T-helper 17 cell (primary cell): ENCODE measurements around the gene PLCH1. TPM values are rescaled to one million over a fixed set of nuclear protein-coding genes. Genes with fewer than 3 reads are reported as not detected.
"Not testable (repeated sequence)": the region's sequence is repeated elsewhere in the genome, so short reads cannot be mapped to it uniquely, and the experiment has no call there.

Source experiments
- ATAC-seq: fragments of 150-1000 bp; cut with Tn5 transposase; 2 replicates; pipeline ENCODE4 v1.10.0; 2021; ENCODE audit warnings: mild to moderate bottlenecking, moderate library complexity
- DNase-seq, 3 donors: peaks; one replicate each; pipeline versions ENCODE4 v3.0.0 to v3.0.0-alpha.2; 2020 to 2021
- H3K9me3 ChIP-seq: one replicate; pipeline ENCODE4 v1.7.0; 2013; ENCODE audit warnings: low read length, mild to moderate bottlenecking; ENCODE audit not compliant: control insufficient read depth, poor library complexity, severe bottlenecking
- H3K27ac Mint-ChIP-seq: one replicate; pipeline ENCODE4 v1.8.0; 2022; ENCODE audit warnings: mild to moderate bottlenecking, moderate library complexity, mixed read lengths
- H3K27me3 Mint-ChIP-seq: one replicate; pipeline ENCODE4 v1.8.0; 2022; ENCODE audit warnings: mixed read lengths
- H3K36me3 Mint-ChIP-seq: one replicate; pipeline ENCODE4 v1.8.0; 2022; ENCODE audit warnings: low read depth, mixed read lengths
- H3K4me1 Mint-ChIP-seq: one replicate; pipeline ENCODE4 v1.8.0; 2022; ENCODE audit warnings: mild to moderate bottlenecking, mixed read lengths
- H3K4me3 Mint-ChIP-seq: one replicate; pipeline ENCODE4 v1.8.0; 2022; ENCODE audit warnings: mild to moderate bottlenecking, moderate library complexity, mixed read lengths
- total RNA-seq, 4 donors: library from RNA in 2 of 4; stranded (reverse) in 2 of 4; gene quantifications; one replicate each; pipeline ENCODE4 v1.2.3 and lab custom pipeline; 2022 to 2026

PLCH1 gene
- total RNA-seq, 2 donors from 2014 or later: 0.15 to 0.83 TPM

DNA sequence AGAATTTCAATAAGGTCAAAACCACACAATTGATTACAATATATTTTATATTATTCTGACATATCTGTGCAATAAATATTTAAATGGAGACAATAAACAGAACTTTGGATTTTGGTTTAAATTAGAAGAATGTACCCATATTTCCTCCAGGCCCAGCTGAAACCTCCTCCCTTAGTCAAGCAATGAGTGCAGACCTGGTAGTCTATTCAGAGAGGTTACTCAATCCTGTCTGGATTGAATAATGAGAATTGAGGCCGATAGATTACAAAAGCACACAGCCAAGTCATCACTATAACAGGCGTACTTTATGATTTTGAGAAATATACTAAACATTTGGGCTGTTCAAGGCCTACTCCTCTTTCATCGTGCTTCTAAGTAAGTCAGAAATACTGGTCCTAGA, 336.9 kb downstream of the PLCH1 start:
- H3K4me1 Mint-ChIP-seq: no peaks in the 10 kb centered on the region
- H3K27ac Mint-ChIP-seq: no peak overlapping the region
- no peak for DNase-seq
- peaks cover 12% of the 10 kb centered on the region for H3K27me3 Mint-ChIP-seq
- H3K4me3 Mint-ChIP-seq: no peak overlapping the region
- no peak for ATAC-seq
- no peaks in the 10 kb centered on the region for H3K36me3 Mint-ChIP-seq
- H3K9me3 ChIP-seq: no peaks in the 10 kb centered on the region

DNA sequence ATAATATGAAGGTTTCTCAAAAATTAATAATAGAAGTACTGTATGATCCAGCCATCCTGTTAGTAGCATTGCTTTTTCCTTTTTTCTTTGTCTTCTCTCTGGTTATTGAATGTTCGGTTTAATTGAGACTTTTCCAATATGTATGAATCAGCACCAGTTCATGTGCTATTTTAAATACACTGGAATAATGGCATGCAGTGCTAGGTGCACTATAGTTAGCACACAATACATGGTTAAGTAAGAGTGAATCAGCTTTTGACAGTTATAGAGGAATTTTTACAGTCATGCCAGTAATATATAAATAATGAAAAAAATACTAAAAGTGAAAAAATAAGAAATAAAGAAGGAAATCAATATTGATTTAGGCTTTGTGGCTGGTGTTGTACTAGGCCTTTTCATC, 337.5 kb downstream of the PLCH1 start:
- Mint-ChIP-seq H3K4me3 (no peak overlapping the region), H3K36me3 (no peaks in the 10 kb centered on the region)
- ATAC-seq: no peak

DNA sequence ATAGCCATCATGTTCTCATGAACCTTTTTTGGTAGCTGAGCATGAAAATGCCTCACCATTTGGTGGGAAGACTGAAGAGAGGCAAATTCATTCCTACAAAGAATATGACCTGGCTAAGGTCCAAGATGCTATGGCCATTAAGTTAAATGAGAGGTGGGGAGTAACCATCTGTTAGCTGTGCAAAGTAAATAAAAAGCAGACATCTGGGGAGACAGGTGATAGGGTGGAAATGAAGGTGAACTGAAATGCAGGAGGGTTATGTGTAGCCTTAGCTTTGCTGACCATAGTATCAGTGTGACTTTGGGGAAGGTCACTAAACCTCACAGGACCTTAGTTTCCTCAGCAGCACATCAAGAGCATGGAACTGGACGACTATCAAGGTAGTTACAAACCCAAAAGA, 340.4 kb downstream of the PLCH1 start:
- Mint-ChIP-seq H3K27ac (no peak overlapping the region), H3K27me3 (no peaks in the 10 kb centered on the region), H3K36me3 (no peaks in the 10 kb centered on the region), H3K4me1 (no peaks in the 10 kb centered on the region), H3K4me3 (no peak overlapping the region)
- H3K9me3 ChIP-seq: no peaks in the 10 kb centered on the region
- DNase-seq (no peak), ATAC-seq (no peak)

More for the DNA sequence above, 337.5 kb downstream of the PLCH1 start:
- no peak overlapping the region for H3K27ac Mint-ChIP-seq
- no peak for DNase-seq
- peaks cover 12% of the 10 kb centered on the region for H3K27me3 Mint-ChIP-seq
- H3K9me3 ChIP-seq: no peaks in the 10 kb centered on the region
- no peaks in the 10 kb centered on the region for H3K4me1 Mint-ChIP-seq

DNA sequence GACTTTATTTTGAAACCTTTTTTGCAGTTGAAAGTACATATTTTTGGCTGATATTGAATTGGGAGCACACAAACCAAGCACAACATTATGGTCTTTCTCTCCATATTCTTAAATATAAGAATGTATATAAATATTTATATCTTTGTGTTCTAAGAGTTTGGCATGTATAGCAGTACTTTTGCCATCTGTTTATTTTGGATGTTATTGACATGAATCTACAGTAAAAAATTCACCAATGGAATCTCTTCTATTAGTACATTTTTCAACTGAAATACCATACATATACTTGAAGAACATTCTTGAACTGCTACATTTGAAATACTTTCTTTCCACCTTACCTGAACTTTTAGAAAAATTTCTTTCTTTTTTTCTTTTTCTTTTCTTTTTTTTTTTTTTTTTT, 342.2 kb downstream of the PLCH1 start:
- H3K4me1 Mint-ChIP-seq: no peaks in the 10 kb centered on the region
- DNase-seq (no peak), ATAC-seq (no peak)
- no peaks in the 10 kb centered on the region for H3K27me3 Mint-ChIP-seq
- no peaks in the 10 kb centered on the region for H3K9me3 ChIP-seq
- H3K36me3 Mint-ChIP-seq: no peaks in the 10 kb centered on the region
- H3K27ac Mint-ChIP-seq: no peak overlapping the region
- H3K4me3 Mint-ChIP-seq: no peak overlapping the region

DNA sequence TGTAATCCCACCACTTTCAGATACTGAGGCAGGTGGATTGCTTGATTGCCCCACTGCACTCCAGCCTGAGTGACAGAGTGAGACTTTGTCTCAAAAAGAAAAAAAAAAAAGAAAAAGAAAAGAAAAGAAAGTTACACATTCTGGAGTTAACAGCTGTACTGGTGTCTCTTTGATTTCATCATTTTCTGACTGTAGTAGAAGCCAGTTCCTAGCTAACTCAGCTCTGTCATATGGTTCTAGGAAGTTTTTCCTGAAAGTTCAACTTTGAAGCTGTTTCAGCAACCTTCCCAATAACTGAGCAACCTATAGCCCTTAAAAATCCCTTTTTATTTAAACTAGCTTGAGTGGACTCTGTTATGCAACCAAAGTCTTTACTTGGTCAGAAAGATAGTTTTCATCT, 346.8 kb downstream of the PLCH1 start:
- no peak overlapping the region for H3K27ac Mint-ChIP-seq
- H3K27me3 Mint-ChIP-seq: no peaks in the 10 kb centered on the region
- DNase-seq: no peak
- H3K9me3 ChIP-seq: no peaks in the 10 kb centered on the region
- H3K4me3 Mint-ChIP-seq: no peak overlapping the region
- H3K4me1 Mint-ChIP-seq: no peaks in the 10 kb centered on the region
- H3K36me3 Mint-ChIP-seq: no peaks in the 10 kb centered on the region
- ATAC-seq: no peak

DNA sequence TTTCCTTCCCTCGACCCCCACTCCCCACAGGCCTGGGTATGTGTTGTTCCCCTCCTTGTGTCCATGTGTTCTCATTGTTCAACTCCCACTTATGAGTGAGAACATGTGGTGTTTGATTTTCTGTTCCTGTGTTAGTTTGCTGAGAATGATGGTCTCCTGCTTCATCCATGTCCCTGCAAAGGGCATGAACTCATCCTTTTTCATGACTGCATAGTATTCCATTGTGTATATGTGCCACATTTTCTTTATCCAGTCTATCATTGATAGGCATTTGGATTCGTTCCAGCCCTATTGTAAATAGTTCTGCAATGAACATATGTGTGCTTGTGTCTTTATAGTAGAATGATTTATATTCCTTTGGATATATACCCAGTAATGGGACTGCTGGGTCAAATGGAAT, 350.0 kb downstream of the PLCH1 start:
- H3K9me3 ChIP-seq, H3K4me3 Mint-ChIP-seq, H3K36me3 Mint-ChIP-seq, H3K4me1 Mint-ChIP-seq, H3K27ac Mint-ChIP-seq, ATAC-seq, DNase-seq, H3K27me3 Mint-ChIP-seq: not testable (repeated sequence)

DNA sequence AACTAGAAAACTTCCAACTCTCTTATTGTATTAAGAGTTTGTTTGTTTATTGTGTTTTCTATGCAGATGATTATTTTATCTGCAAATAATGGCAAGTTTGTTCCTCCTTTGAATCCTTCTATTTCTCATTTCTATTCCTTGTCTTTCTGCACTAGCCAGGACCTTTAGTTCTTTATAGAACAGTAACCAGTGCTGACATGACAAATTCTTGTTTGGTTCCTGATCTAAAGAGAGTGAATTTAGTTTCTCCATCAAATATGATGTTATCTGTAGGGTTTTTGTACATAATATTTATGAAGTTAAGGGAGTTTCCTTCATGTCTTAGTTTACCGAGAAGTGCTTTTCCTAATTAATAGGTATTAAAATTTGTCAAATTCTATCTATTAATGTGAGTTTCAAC, 350.6 kb downstream of the PLCH1 start:
- H3K4me1 Mint-ChIP-seq: no peaks in the 10 kb centered on the region
- no peak overlapping the region for H3K27ac Mint-ChIP-seq
- H3K9me3 ChIP-seq: no peaks in the 10 kb centered on the region
- ATAC-seq: no peak
- no peak for DNase-seq
- H3K4me3 Mint-ChIP-seq: no peak overlapping the region
- no peaks in the 10 kb centered on the region for H3K27me3 Mint-ChIP-seq
- H3K36me3 Mint-ChIP-seq: no peaks in the 10 kb centered on the region

DNA sequence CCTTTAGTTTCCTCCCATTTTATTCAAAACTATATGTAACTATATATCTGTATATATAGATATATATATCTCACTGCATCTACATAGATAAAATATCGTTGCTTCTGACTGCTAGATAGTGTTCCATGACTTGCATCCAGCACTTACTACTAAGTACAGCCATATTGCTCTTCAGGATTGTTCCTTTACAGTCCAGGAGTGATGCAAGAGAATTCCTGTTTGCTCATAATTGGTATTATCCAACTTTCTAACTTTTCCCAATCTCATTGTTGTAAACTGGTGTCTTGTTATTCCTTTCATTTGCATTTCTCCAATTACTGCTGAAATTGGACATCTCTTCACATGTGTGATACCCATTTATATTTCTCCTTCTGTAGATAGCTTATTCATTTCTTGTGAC, 351.6 kb downstream of the PLCH1 start:
- no peak overlapping the region for H3K4me3 Mint-ChIP-seq
- peaks cover 4% of the 10 kb centered on the region for H3K27me3 Mint-ChIP-seq
- no peaks in the 10 kb centered on the region for H3K4me1 Mint-ChIP-seq

DNA sequence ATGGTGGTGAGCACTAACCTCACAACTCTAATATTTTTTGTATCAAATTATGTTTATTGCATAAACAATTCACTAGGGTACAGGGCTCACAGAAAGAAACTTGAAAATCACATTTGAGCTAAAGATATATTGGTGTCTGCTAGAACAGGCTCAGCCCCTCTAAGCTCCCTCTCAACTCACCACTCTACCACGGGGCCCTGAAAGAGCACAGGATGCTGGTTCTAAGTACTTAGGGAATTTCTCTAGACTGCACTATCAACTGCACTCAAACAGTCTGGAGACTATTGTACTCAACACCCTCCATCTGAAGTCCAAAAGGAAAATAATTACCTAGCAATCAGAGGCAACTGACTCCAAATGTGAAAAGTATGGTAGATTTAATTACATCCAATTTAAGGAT, 352.7 kb downstream of the PLCH1 start:
- H3K27me3 Mint-ChIP-seq: peaks cover 7% of the 10 kb centered on the region
- H3K27ac Mint-ChIP-seq: no peak overlapping the region
- ATAC-seq: no peak
- H3K4me3 Mint-ChIP-seq: no peak overlapping the region
- DNase-seq: no peak
- H3K4me1 Mint-ChIP-seq: no peaks in the 10 kb centered on the region
- no peaks in the 10 kb centered on the region for H3K36me3 Mint-ChIP-seq
- H3K9me3 ChIP-seq: no peaks in the 10 kb centered on the region

More for the DNA sequence above, 351.6 kb downstream of the PLCH1 start:
- no peaks in the 10 kb centered on the region for H3K9me3 ChIP-seq
- Mint-ChIP-seq H3K27ac (no peak overlapping the region), H3K36me3 (no peaks in the 10 kb centered on the region)
- no peak for ATAC-seq
- DNase-seq: no peak

DNA sequence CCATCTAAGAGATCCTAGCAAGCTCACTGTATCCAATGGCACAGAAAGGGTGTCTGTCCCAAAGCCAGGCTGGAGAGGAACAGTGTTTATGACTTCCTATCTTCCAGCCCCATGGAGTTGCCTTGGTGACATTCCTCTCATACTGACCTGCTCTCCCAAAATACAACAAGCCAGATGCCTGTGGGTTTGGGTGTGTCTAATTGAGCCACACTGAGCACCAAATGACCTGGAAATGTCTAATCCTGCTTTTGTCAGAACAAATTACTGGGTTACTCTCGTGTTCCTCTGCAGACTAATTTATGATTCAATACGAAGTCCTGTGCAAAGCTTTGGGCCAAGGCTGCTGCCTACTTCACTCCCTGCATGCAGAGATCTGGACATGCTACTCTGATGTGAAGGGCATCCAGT, 353.3 kb downstream of the PLCH1 start:
- no peaks in the 10 kb centered on the region for H3K9me3 ChIP-seq
- Mint-ChIP-seq H3K27ac (no peak overlapping the region), H3K27me3 (peaks cover 11% of the 10 kb centered on the region), H3K36me3 (no peaks in the 10 kb centered on the region), H3K4me1 (no peaks in the 10 kb centered on the region), H3K4me3 (no peak overlapping the region)
- ATAC-seq (no peak), DNase-seq (no peak)

DNA sequence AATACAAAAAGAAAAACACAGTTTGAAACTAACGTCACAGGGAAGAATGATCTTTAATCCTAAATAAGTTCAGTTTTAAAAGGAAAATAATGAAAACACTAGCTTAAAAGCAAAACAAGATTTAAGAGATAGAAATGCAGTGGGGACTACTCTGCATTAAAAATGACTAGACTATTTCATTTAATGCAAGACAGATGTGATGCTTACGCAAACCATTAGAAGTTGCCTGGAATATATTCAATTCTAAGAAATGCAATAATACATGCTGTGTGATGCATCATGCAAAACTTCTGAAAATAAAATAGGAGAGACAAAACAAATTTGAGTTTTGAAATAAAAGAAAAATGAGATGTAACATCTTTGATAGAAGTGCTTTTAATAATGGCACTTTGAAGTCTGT, 353.8 kb downstream of the PLCH1 start:
- no peaks in the 10 kb centered on the region for H3K9me3 ChIP-seq
- Mint-ChIP-seq H3K36me3 (no peaks in the 10 kb centered on the region), H3K27ac (no peak overlapping the region), H3K27me3 (peaks cover 16% of the 10 kb centered on the region), H3K4me3 (no peak overlapping the region), H3K4me1 (no peaks in the 10 kb centered on the region)
- ATAC-seq: no peak
- no peak for DNase-seq

DNA sequence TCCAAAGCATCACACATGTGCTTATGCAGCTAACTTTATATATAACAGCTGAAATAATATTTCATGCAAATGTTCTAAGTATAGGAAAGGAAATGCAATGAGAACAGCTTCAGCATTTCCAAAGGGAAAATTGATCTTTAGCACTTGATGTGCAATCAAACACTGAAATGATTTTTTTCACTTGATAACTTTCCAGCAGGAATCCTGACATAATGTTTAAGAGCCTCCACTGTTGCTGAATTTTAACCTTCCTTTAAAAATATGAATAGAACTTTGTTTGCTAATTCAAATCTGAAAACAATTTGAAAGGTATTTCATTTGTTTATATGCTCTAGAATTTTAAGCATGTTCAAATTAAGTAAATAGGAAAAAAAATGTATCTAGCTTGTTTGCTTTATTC, 354.5 kb downstream of the PLCH1 start:
- Mint-ChIP-seq H3K4me3 (no peak overlapping the region), H3K36me3 (no peaks in the 10 kb centered on the region), H3K27ac (no peak overlapping the region), H3K27me3 (peaks cover 18% of the 10 kb centered on the region), H3K4me1 (no peaks in the 10 kb centered on the region)
- ATAC-seq (no peak), DNase-seq (no peak)
- no peaks in the 10 kb centered on the region for H3K9me3 ChIP-seq

DNA sequence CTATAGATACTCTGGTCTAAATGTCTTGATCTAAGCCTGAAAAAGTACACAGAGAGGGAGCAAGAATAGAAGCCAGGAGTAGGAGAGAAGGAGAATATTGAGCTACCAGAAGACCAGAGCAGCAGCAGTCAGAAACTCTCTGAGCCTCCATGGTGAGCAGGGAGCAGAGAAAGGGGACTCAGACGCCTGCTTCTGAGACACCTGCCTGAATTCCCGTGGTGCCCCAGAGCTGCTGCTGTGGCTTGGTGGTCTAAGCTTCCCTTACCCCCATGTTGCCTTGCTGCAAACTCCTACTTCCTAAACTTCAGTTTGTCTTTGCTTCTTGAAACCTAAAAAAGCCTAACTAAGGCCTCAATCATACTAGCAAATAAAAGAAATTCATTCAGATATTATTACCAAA, 356.5 kb downstream of the PLCH1 start:
- no peak overlapping the region for H3K27ac Mint-ChIP-seq
- DNase-seq: no peak
- ATAC-seq: no peak
- H3K4me3 Mint-ChIP-seq: no peak overlapping the region
- H3K9me3 ChIP-seq: no peaks in the 10 kb centered on the region
- no peaks in the 10 kb centered on the region for H3K36me3 Mint-ChIP-seq
- no peaks in the 10 kb centered on the region for H3K4me1 Mint-ChIP-seq
- peaks cover 18% of the 10 kb centered on the region for H3K27me3 Mint-ChIP-seq

DNA sequence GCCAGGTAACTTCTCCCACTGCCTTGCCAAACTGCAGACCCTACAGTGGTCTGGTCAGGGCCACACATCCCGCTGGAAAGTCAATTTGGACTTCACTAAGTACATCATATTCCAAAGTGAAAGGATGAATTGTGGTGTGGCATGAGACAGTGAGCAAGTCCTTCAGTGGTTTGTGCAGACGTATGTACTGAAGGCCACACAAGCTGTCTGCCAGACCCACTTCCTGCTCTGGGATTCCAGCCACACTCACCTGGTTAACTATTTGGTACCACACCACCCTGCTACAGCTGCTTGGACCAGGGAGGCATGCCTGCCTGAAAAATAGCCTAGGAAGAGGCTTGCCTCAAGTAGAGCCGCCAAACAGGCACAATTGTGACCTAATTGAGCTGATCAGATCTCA, 357.3 kb downstream of the PLCH1 start:
- no peaks in the 10 kb centered on the region for H3K9me3 ChIP-seq
- Mint-ChIP-seq H3K4me1 (no peaks in the 10 kb centered on the region), H3K36me3 (no peaks in the 10 kb centered on the region), H3K27ac (no peak overlapping the region), H3K27me3 (peaks cover 18% of the 10 kb centered on the region), H3K4me3 (no peak overlapping the region)
- ATAC-seq (no peak), DNase-seq (no peak)

DNA sequence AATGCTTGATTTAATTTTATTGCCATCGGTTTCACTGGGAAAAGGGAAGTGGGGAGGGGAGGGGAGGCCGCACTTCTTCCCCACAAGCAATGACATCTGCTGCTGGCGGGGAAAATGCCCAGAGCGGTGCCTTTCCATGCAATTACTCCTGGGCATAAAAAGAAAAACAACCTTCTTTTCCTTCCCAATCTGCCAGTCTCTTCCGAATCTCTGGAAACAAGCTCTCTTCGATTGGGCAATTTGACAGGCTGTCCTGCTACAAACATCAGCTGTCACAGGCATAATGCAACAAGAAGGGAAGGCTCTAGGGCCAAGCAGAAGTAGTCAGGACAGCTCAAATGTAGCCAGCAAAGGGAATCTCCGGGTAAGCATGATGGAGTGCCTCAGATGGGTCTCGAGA, 358.0 kb downstream of the PLCH1 start:
- Mint-ChIP-seq H3K36me3 (no peaks in the 10 kb centered on the region), H3K27ac (no peak overlapping the region), H3K4me3 (no peak overlapping the region), H3K27me3 (peaks cover 18% of the 10 kb centered on the region), H3K4me1 (no peaks in the 10 kb centered on the region)
- DNase-seq: no peak
- no peaks in the 10 kb centered on the region for H3K9me3 ChIP-seq
- ATAC-seq: no peak
